H9 (cell line): ENCODE data around the gene MYOM1. TPM values are rescaled to one million over a fixed set of nuclear protein-coding genes. Genes with fewer than 3 reads are reported as not detected.

ENCODE experiments used
- DNase-seq: peaks from one replicate; pipeline ENCODE4 v3.0.0-alpha.2; 2017
- H2AFZ ChIP-seq: one replicate; pipeline ENCODE4 v1.6.1; 2013; ENCODE audit warnings: mild to moderate bottlenecking, low read length, control low read depth, moderate library complexity
- H2AK5ac ChIP-seq: 2 replicates; pipeline ENCODE4 v1.6.1; 2013; ENCODE audit warnings: low read length, control low read depth, mixed read lengths; ENCODE audit not compliant: insufficient read length
- H2BK120ac ChIP-seq: one replicate; pipeline ENCODE4 v1.6.1; 2013; ENCODE audit warnings: low read depth, mild to moderate bottlenecking, low read length, control low read depth, inconsistent platforms; ENCODE audit not compliant: poor library complexity, severe bottlenecking
- H2BK12ac ChIP-seq: 2 replicates; pipeline ENCODE4 v1.6.1; 2013; ENCODE audit warnings: low read length, control low read depth, mixed read lengths, low read depth; ENCODE audit not compliant: insufficient read length
- H2BK15ac ChIP-seq: 2 replicates; pipeline ENCODE4 v1.6.1; 2013; ENCODE audit warnings: low read depth, low read length, control low read depth
- H2BK20ac ChIP-seq: one replicate; pipeline ENCODE4 v1.6.1; 2013; ENCODE audit warnings: low read depth, mild to moderate bottlenecking, low read length, control low read depth, inconsistent platforms; ENCODE audit not compliant: poor library complexity, severe bottlenecking
- H2BK5ac ChIP-seq: 2 replicates; pipeline ENCODE4 v1.6.1; 2013; ENCODE audit warnings: low read length, control low read depth, mixed read lengths; ENCODE audit not compliant: insufficient read length
- H3K14ac ChIP-seq: 2 replicates; pipeline ENCODE4 v1.6.1; 2013; ENCODE audit warnings: low read length, control low read depth; ENCODE audit not compliant: insufficient read depth
- H3K18ac ChIP-seq: 2 replicates; pipeline ENCODE4 v1.6.1; 2013; ENCODE audit warnings: low read depth, mild to moderate bottlenecking, mixed read lengths, low read length, control low read depth; ENCODE audit not compliant: insufficient read length
- H3K23ac ChIP-seq: 2 replicates; pipeline ENCODE4 v1.6.1; 2013; ENCODE audit warnings: low read length, control low read depth, mixed read lengths, low read depth; ENCODE audit not compliant: insufficient read length
- H3K23me2 ChIP-seq: 2 replicates; pipeline ENCODE4 v1.6.1; 2013; ENCODE audit warnings: low read depth, mild to moderate bottlenecking, mixed read lengths, low read length, control low read depth; ENCODE audit not compliant: insufficient read length, poor library complexity, severe bottlenecking
- H3K27ac ChIP-seq: 2 replicates; pipeline ENCODE4 v1.5.1; 2013; ENCODE audit warnings: low read length, control low read depth, mixed read lengths, low read depth; ENCODE audit not compliant: insufficient read length
- H3K27me3 ChIP-seq: 2 replicates; pipeline ENCODE4 v1.6.1; 2013; ENCODE audit warnings: low read length, control low read depth, inconsistent platforms; ENCODE audit not compliant: insufficient read depth
- H3K4ac ChIP-seq: 2 replicates; pipeline ENCODE4 v1.6.1; 2013; ENCODE audit warnings: low read depth, mild to moderate bottlenecking, control low read depth, inconsistent platforms, low read length, moderate library complexity
- H3K4me1 ChIP-seq: 2 replicates; pipeline ENCODE4 v1.6.1; 2013; ENCODE audit warnings: low read length, control low read depth, inconsistent platforms; ENCODE audit not compliant: insufficient read depth
- H3K4me2 ChIP-seq: 2 replicates; pipeline ENCODE4 v1.6.1; 2013; ENCODE audit warnings: low read length, control low read depth, mixed read lengths; ENCODE audit not compliant: insufficient read length, insufficient read depth
- H3K56ac ChIP-seq: 2 replicates; pipeline ENCODE4 v1.6.1; 2013; ENCODE audit warnings: low read depth, mild to moderate bottlenecking, mixed read lengths, low read length, control low read depth; ENCODE audit not compliant: insufficient read length
- H3K79me1 ChIP-seq: 2 replicates; pipeline ENCODE4 v1.6.1; 2013; ENCODE audit warnings: low read depth, mild to moderate bottlenecking, moderate library complexity, low read length, control low read depth, inconsistent platforms; ENCODE audit not compliant: insufficient read depth, poor library complexity, severe bottlenecking
- H3K79me2 ChIP-seq: 2 replicates; pipeline ENCODE4 v1.6.1; 2013; ENCODE audit warnings: low read length, control low read depth, inconsistent platforms; ENCODE audit not compliant: insufficient read depth
- H3K9ac ChIP-seq: 2 replicates; pipeline ENCODE4 v1.6.1; 2013; ENCODE audit warnings: low read length, control low read depth, mixed read lengths; ENCODE audit not compliant: insufficient read length; ENCODE audit errors: extremely low read depth
- H3K9me3 ChIP-seq: one replicate; pipeline ENCODE4 v1.6.1; 2013; ENCODE audit warnings: low read depth, low read length, inconsistent platforms; ENCODE audit not compliant: control insufficient read depth
- H3T11ph ChIP-seq: one replicate; pipeline ENCODE4 v1.6.1; 2013; ENCODE audit warnings: mild to moderate bottlenecking, low read length, control low read depth, inconsistent platforms
- H4K20me1 ChIP-seq: one replicate; pipeline ENCODE4 v1.6.1; 2013; ENCODE audit not compliant: control insufficient read depth, insufficient read length, insufficient read depth
- H4K5ac ChIP-seq: 2 replicates; pipeline ENCODE4 v1.6.1; 2013; ENCODE audit warnings: low read depth, mild to moderate bottlenecking, mixed read lengths, low read length, control low read depth; ENCODE audit not compliant: insufficient read length
- H4K8ac ChIP-seq: replicated peaks from 2 replicates; pipeline ENCODE4 v1.6.1; 2013; ENCODE audit warnings: low read length, control low read depth, mixed read lengths, low read depth; ENCODE audit not compliant: insufficient read length
- H4K91ac ChIP-seq: 2 replicates; pipeline ENCODE4 v1.6.1; 2013; ENCODE audit warnings: low read depth, mild to moderate bottlenecking, moderate library complexity, mixed read lengths, low read length, control low read depth; ENCODE audit not compliant: insufficient read length
- H3K27ac Mint-ChIP-seq, 3 experiments: 2 replicates in 2 of 3; 3 replicates in 1 of 3; pipeline ENCODE4 v1.8.0; 2020 to 2021; ENCODE audit warnings: mixed read lengths in 3 of 3, mild to moderate bottlenecking in 1 of 3, moderate library complexity in 1 of 3
- H3K27me3 Mint-ChIP-seq: 2 replicates; pipeline ENCODE4 v1.8.0; 2021; ENCODE audit warnings: low read depth, mild to moderate bottlenecking, moderate library complexity, mixed read lengths
- H3K36me3 Mint-ChIP-seq, 3 experiments: 2 replicates in 2 of 3; 3 replicates in 1 of 3; pipeline ENCODE4 v1.8.0; 2020 to 2021; ENCODE audit warnings: low read depth in 3 of 3, mixed read lengths in 3 of 3; ENCODE audit not compliant: insufficient read depth in 1 of 3
- H3K4me1 Mint-ChIP-seq, 2 experiments: 2 replicates each; pipeline ENCODE4 v1.8.0; 2020; ENCODE audit warnings: mixed read lengths in 2 of 2
- H3K4me3 Mint-ChIP-seq, 2 experiments: 2 replicates in 1 of 2; 3 replicates in 1 of 2; pipeline ENCODE4 v1.8.0; 2020 to 2021; ENCODE audit warnings: mild to moderate bottlenecking in 2 of 2, mixed read lengths in 2 of 2, moderate library complexity in 1 of 2
- H3K9me3 Mint-ChIP-seq, 2 experiments: 2 replicates in 1 of 2; 3 replicates in 1 of 2; pipeline ENCODE4 v1.8.0; 2020; ENCODE audit warnings: mild to moderate bottlenecking in 2 of 2, mixed read lengths in 2 of 2, moderate library complexity in 1 of 2
- CTCF ChIP-seq: fragments of 200-600 bp; sonication (generic); conservative IDR thresholded peaks from 3 replicates; pipeline ENCODE4 v1.8.0; 2021; ENCODE audit warnings: antibody characterized with exemption, mild to moderate bottlenecking
- WGBS: extraction: QIAGEN DNeasy Blood & Tissue Kit; methylation state at CpG from one replicate; pipeline ENCODE4 v1.1.7; 2013; ENCODE audit warnings: missing lambda C conversion rate, low lambda C conversion rate, mixed read lengths; ENCODE audit not compliant: insufficient read length; ENCODE audit errors: extremely low coverage; 5-methylcytosine and 5-hydroxymethylcytosine counted together
- total RNA-seq: library from RNA; stranded (reverse); gene quantifications from 2 replicates; pipeline ENCODE4 v1.2.1, GENCODE V29; 2021

The MYOM1 gene
- total RNA-seq, 1 experiment from 2014 or later: 0.17 TPM

- no peaks in the 10 kb centered on the region for H3K23me2 ChIP-seq
- no peak overlapping the region for H3K9ac ChIP-seq
- H3K79me2 ChIP-seq: no peaks in the 10 kb centered on the region
- no peaks in the 10 kb centered on the region; the same call in 1 of the 2 replicates for H3K27me3 Mint-ChIP-seq
- H3K9me3 Mint-ChIP-seq: no peaks in the 10 kb centered on the region
- H3T11ph ChIP-seq: no peak overlapping the region
- WGBS: no CpG with 5 or more reads among the region's 5 CpGs
- H3K36me3 Mint-ChIP-seq: no peaks in the 10 kb centered on the region
- no peak overlapping the region for H2BK15ac ChIP-seq
- no peak overlapping the region for H3K23ac ChIP-seq
- no peaks in the 10 kb centered on the region for H3K9me3 ChIP-seq
- no peak overlapping the region for H2BK12ac ChIP-seq
- no peak overlapping the region for H3K14ac ChIP-seq
- H3K4ac ChIP-seq: no peak overlapping the region
- no peak overlapping the region for H3K18ac ChIP-seq
- H4K8ac ChIP-seq: no peak overlapping the region
- H2AK5ac ChIP-seq: no peak overlapping the region
- no peaks in the 10 kb centered on the region for H3K4me1 ChIP-seq
- no peak overlapping the region for H3K4me2 ChIP-seq
- H4K20me1 ChIP-seq: no peaks in the 10 kb centered on the region
- DNase-seq: no peak
- no peak overlapping the region for H4K5ac ChIP-seq
- no peak overlapping the region for H3K4me3 Mint-ChIP-seq
- TF ChIP-seq CTCF: no peak
- H2AFZ ChIP-seq: no peak overlapping the region
- peaks cover 6 to 7% of the 10 kb centered on the region in 2 experiments; a peak in 2 of 4 replicates for H3K4me1 Mint-ChIP-seq
- no peaks in the 10 kb centered on the region for H3K27me3 ChIP-seq
- H2BK20ac ChIP-seq: no peak overlapping the region
- no peaks in the 10 kb centered on the region for H3K79me1 ChIP-seq
- H4K91ac ChIP-seq: no peak overlapping the region
- no peak overlapping the region for H3K56ac ChIP-seq
- no peak overlapping the region for H2BK120ac ChIP-seq
- H2BK5ac ChIP-seq: no peak overlapping the region
- no peak overlapping the region for H3K27ac ChIP-seq
- H3K27ac Mint-ChIP-seq: no peak overlapping the region
Observed at GRCh38 chr18:3069671-3070433, 149.9 kb downstream of the MYOM1 start.
